HG03196 (cell line): ENCODE measurements around the gene LSMEM2.
A peak's percentile ranks its signal among the peaks of the same experiment; 100 is the strongest.

Source experiments
- ATAC-seq: cut with Tn5 transposase; IDR thresholded peaks from one replicate; pipeline ENCODE4 v1.9.1; 2021; ENCODE audit not compliant: unreplicated experiment

Gene LSMEM2

GRCh38 chr3:50337175-50337861 is 58.4 kb downstream of the LSMEM2 start:
- peak; percentile 77 for ATAC-seq
